Measurements from ENCODE around the gene CDKN2B. TPM values are rescaled to one million over a fixed set of nuclear protein-coding genes. Genes with fewer than 3 reads are reported as not detected.

Gene CDKN2B
- total RNA-seq, 1 experiment from 2014 or later, result 2.0 TPM

GRCh38 chr9:21995666-21996398, 13.3 kb downstream of the CDKN2B start:
- peak overlapping the region; percentile 83 for H3K4me2 ChIP-seq (ENCODE audit: low read depth, low read length, poor library complexity, severe bottlenecking)
- H3K9me3 ChIP-seq (ENCODE audit: low read length), result no peaks in the 10 kb centered on the region
- H3K36me3 ChIP-seq (ENCODE audit: insufficient read depth, low read length), result peaks cover 8% of the 10 kb centered on the region; the same call in 1 of the 2 replicates
- H4K20me1 ChIP-seq (ENCODE audit: insufficient read depth, low read depth, low read length), result no peaks in the 10 kb centered on the region
- H3K27ac ChIP-seq (ENCODE audit: low read length), result peak overlapping the region; percentile 95
- peak overlapping the region; percentile 86 for H3K4me3 ChIP-seq (ENCODE audit: low read length)
- H3K27me3 ChIP-seq (ENCODE audit: low read length), result no peaks in the 10 kb centered on the region
- H3K4me1 ChIP-seq (ENCODE audit: low read length), result peaks cover 51% of the 10 kb centered on the region
- peak; percentile 83 for DNase-seq
- H3K9me2 ChIP-seq (replicated peaks; ENCODE audit: insufficient read depth, low read length), result no peaks in the 10 kb centered on the region
- H2AFZ ChIP-seq (ENCODE audit: low read length), result no peak overlapping the region
- H3K79me2 ChIP-seq (ENCODE audit: low read length), result peaks cover 85% of the 10 kb centered on the region
- peak overlapping the region; percentile 91 for H3K9ac ChIP-seq (ENCODE audit: low read length)

GRCh38 chr9:21995006-21995665, 14.0 kb downstream of the CDKN2B start:
- H3K9me3 ChIP-seq (ENCODE audit: low read length), result no peaks in the 10 kb centered on the region
- no peaks in the 10 kb centered on the region for H3K27me3 ChIP-seq (ENCODE audit: low read length)
- no peaks in the 10 kb centered on the region for H3K9me2 ChIP-seq (replicated peaks; ENCODE audit: insufficient read depth, low read length)
- peak; percentile 97 for DNase-seq
- no peaks in the 10 kb centered on the region for H4K20me1 ChIP-seq (ENCODE audit: insufficient read depth, low read depth, low read length)
- peaks cover 15% of the 10 kb centered on the region; the same call in 1 of the 2 replicates for H3K36me3 ChIP-seq (ENCODE audit: insufficient read depth, low read length)
- H3K79me2 ChIP-seq (ENCODE audit: low read length), result peaks cover 86% of the 10 kb centered on the region
- H3K9ac ChIP-seq (ENCODE audit: low read length), result peak overlapping the region; percentile 91
- peak overlapping the region; percentile 47; the same call in 1 of the 2 replicates for H2AFZ ChIP-seq (ENCODE audit: low read length)
- peak overlapping the region; percentile 95 for H3K27ac ChIP-seq (ENCODE audit: low read length)
- peak overlapping the region; percentile 86 for H3K4me3 ChIP-seq (ENCODE audit: low read length)
- H3K4me2 ChIP-seq (ENCODE audit: low read depth, low read length, poor library complexity, severe bottlenecking), result peak overlapping the region; percentile 83
- H3K4me1 ChIP-seq (ENCODE audit: low read length), result peaks cover 52% of the 10 kb centered on the region

GRCh38 chr9:21994556-21995005, 14.5 kb downstream of the CDKN2B start, which contains the start of gene CDKN2B-AS1:
CDKN2B-AS1 (plus strand) TSS chr9:21994791.
- H3K4me3 ChIP-seq (ENCODE audit: low read length), result peak within 1 kb of the TSS; percentile 97

GRCh38 chr9:21993893-21994555, 15.1 kb downstream of the CDKN2B start, which contains the start of gene CDKN2A:
CDKN2A (minus strand) TSS chr9:21994392.
- H3K9me3 ChIP-seq (ENCODE audit: low read length), result no peaks in the 10 kb centered on the region
- H3K9me2 ChIP-seq (replicated peaks; ENCODE audit: insufficient read depth, low read length), result no peaks in the 10 kb centered on the region
- DNase-seq, result peak; percentile 93
- peak within 1 kb of the TSS; percentile 47; the same call in 1 of the 2 replicates for H2AFZ ChIP-seq (ENCODE audit: low read length)
- H3K9ac ChIP-seq (ENCODE audit: low read length), result peak within 1 kb of the TSS; percentile 96
- no peaks in the 10 kb centered on the region for H3K27me3 ChIP-seq (ENCODE audit: low read length)
- H3K4me2 ChIP-seq (ENCODE audit: low read depth, low read length, poor library complexity, severe bottlenecking), result peak within 1 kb of the TSS; percentile 83
- H3K27ac ChIP-seq (ENCODE audit: low read length), result peak within 1 kb of the TSS; percentile 95
- peaks cover 87% of the 10 kb centered on the region for H3K79me2 ChIP-seq (ENCODE audit: low read length)
- peaks cover 54% of the 10 kb centered on the region for H3K4me1 ChIP-seq (ENCODE audit: low read length)
- H3K4me3 ChIP-seq (ENCODE audit: low read length), result peak within 1 kb of the TSS; percentile 97
- no peaks in the 10 kb centered on the region for H4K20me1 ChIP-seq (ENCODE audit: insufficient read depth, low read depth, low read length)
- H3K36me3 ChIP-seq (ENCODE audit: insufficient read depth, low read length), result peaks cover 24% of the 10 kb centered on the region; the same call in 1 of the 2 replicates

More at GRCh38 chr9:21994556-21995005, 14.5 kb downstream of the CDKN2B start, which contains the start of gene CDKN2B-AS1:
- peak within 1 kb of the TSS; percentile 96 for H3K9ac ChIP-seq (ENCODE audit: low read length)
- peak within 1 kb of the TSS; percentile 83 for H3K4me2 ChIP-seq (ENCODE audit: low read depth, low read length, poor library complexity, severe bottlenecking)
- peaks cover 18% of the 10 kb centered on the region; the same call in 1 of the 2 replicates for H3K36me3 ChIP-seq (ENCODE audit: insufficient read depth, low read length)
- H3K9me3 ChIP-seq (ENCODE audit: low read length), result no peaks in the 10 kb centered on the region
- peak within 1 kb of the TSS; percentile 95 for H3K27ac ChIP-seq (ENCODE audit: low read length)
- H3K27me3 ChIP-seq (ENCODE audit: low read length), result no peaks in the 10 kb centered on the region
- H2AFZ ChIP-seq (ENCODE audit: low read length), result peak within 1 kb of the TSS; percentile 47; the same call in 1 of the 2 replicates
- DNase-seq, result peak; percentile 95
- peaks cover 86% of the 10 kb centered on the region for H3K79me2 ChIP-seq (ENCODE audit: low read length)
- H3K9me2 ChIP-seq (replicated peaks; ENCODE audit: insufficient read depth, low read length), result no peaks in the 10 kb centered on the region
- no peaks in the 10 kb centered on the region for H4K20me1 ChIP-seq (ENCODE audit: insufficient read depth, low read depth, low read length)
- H3K4me1 ChIP-seq (ENCODE audit: low read length), result peaks cover 50% of the 10 kb centered on the region

- Histone ChIP-seq H2AFZ (ENCODE audit: low read length) (0 out of 2 replicates have a peak overlapping the region, but pooled peaks have one; percentile 10), H3K36me3 (ENCODE audit: insufficient read depth, low read length) (peaks cover 31% of the 10 kb centered on the region), H3K79me2 (ENCODE audit: low read length) (peaks cover 89% of the 10 kb centered on the region), H3K27ac (ENCODE audit: low read length) (peak overlapping the region; percentile 88), H3K4me2 (ENCODE audit: low read depth, low read length, poor library complexity, severe bottlenecking) (peak overlapping the region; percentile 78), H3K9me3 (ENCODE audit: low read length) (no peaks in the 10 kb centered on the region), H4K20me1 (ENCODE audit: insufficient read depth, low read depth, low read length) (no peaks in the 10 kb centered on the region), H3K4me3 (ENCODE audit: low read length) (peak overlapping the region; percentile 97), H3K4me1 (ENCODE audit: low read length) (peaks cover 63% of the 10 kb centered on the region), H3K27me3 (ENCODE audit: low read length) (no peaks in the 10 kb centered on the region), H3K9ac (ENCODE audit: low read length) (peak overlapping the region; percentile 96), H3K9me2 (replicated peaks; ENCODE audit: insufficient read depth, low read length) (no peaks in the 10 kb centered on the region)
- peak; percentile 49 for DNase-seq
Measured at GRCh38 chr9:21993007-21993406, 16.1 kb downstream of the CDKN2B start.

- peak overlapping the region; percentile 97 for H3K4me3 ChIP-seq (ENCODE audit: low read length)
- H3K4me2 ChIP-seq (ENCODE audit: low read depth, low read length, poor library complexity, severe bottlenecking), result peak overlapping the region; percentile 78
- H3K27ac ChIP-seq (ENCODE audit: low read length), result peak overlapping the region; percentile 28
- H3K36me3 ChIP-seq (ENCODE audit: insufficient read depth, low read length), result peaks cover 38% of the 10 kb centered on the region
- peak overlapping the region; percentile 12 for H3K9ac ChIP-seq (ENCODE audit: low read length)
- no peaks in the 10 kb centered on the region for H3K9me2 ChIP-seq (replicated peaks; ENCODE audit: insufficient read depth, low read length)
- peaks cover 89% of the 10 kb centered on the region for H3K79me2 ChIP-seq (ENCODE audit: low read length)
- H2AFZ ChIP-seq (ENCODE audit: low read length), result no peak overlapping the region
- no peaks in the 10 kb centered on the region for H3K9me3 ChIP-seq (ENCODE audit: low read length)
- no peaks in the 10 kb centered on the region for H4K20me1 ChIP-seq (ENCODE audit: insufficient read depth, low read depth, low read length)
- DNase-seq, result no peak
- H3K4me1 ChIP-seq (ENCODE audit: low read length), result peaks cover 63% of the 10 kb centered on the region
- no peaks in the 10 kb centered on the region for H3K27me3 ChIP-seq (ENCODE audit: low read length)
Measured at GRCh38 chr9:21991072-21991959, 17.8 kb downstream of the CDKN2B start.

GRCh38 chr9:21989440-21990189, 19.5 kb downstream of the CDKN2B start:
- H3K4me2 ChIP-seq (ENCODE audit: low read depth, low read length, poor library complexity, severe bottlenecking), result no peak overlapping the region

More at GRCh38 chr9:21989440-21990189, 19.5 kb downstream of the CDKN2B start:
- no peaks in the 10 kb centered on the region for H3K9me2 ChIP-seq (replicated peaks; ENCODE audit: insufficient read depth, low read length)
- no peak overlapping the region for H3K9ac ChIP-seq (ENCODE audit: low read length)
- H3K9me3 ChIP-seq (ENCODE audit: low read length), result no peaks in the 10 kb centered on the region
- H3K27ac ChIP-seq (ENCODE audit: low read length), result no peak overlapping the region
- no peaks in the 10 kb centered on the region for H3K27me3 ChIP-seq (ENCODE audit: low read length)
- peaks cover 75% of the 10 kb centered on the region for H3K4me1 ChIP-seq (ENCODE audit: low read length)
- H3K36me3 ChIP-seq (ENCODE audit: insufficient read depth, low read length), result peaks cover 43% of the 10 kb centered on the region
- H3K4me3 ChIP-seq (ENCODE audit: low read length), result no peak overlapping the region
- H3K79me2 ChIP-seq (ENCODE audit: low read length), result peaks cover 95% of the 10 kb centered on the region
- H2AFZ ChIP-seq (ENCODE audit: low read length), result no peak overlapping the region
- no peak for DNase-seq
- H4K20me1 ChIP-seq (ENCODE audit: insufficient read depth, low read depth, low read length), result no peaks in the 10 kb centered on the region
